Astrocyte (in vitro differentiated cells and primary cell): ENCODE data around the gene COQ10B. TPM values are rescaled to one million over a fixed set of nuclear protein-coding genes. Genes with fewer than 3 reads are reported as not detected.
A peak's percentile ranks its signal among the peaks of the same experiment; 100 is the strongest.

Experiments
- DNase-seq: peaks from one replicate; pipeline ENCODE4 v3.0.0-alpha.2; 2010; ENCODE audit warnings: low read depth
- FAIRE-seq: peaks from 2 replicates; lab custom pipeline; 2011; peaks lifted over from hg19 to GRCh38; lab: Jason Lieb, UNC
- H2AFZ ChIP-seq: 2 replicates; pipeline ENCODE4 v1.6.0; 2012; ENCODE audit warnings: low read depth, low read length, inconsistent platforms
- H3K27ac ChIP-seq: 2 replicates; pipeline ENCODE4 v1.5.1; 2011; ENCODE audit warnings: low read depth, low read length, inconsistent platforms
- H3K27me3 ChIP-seq: 2 replicates; pipeline ENCODE4 v1.6.0; 2011; ENCODE audit warnings: low read length, inconsistent platforms; ENCODE audit not compliant: insufficient read depth
- H3K36me3 ChIP-seq: 2 replicates; pipeline ENCODE4 v1.5.1; 2011; ENCODE audit warnings: low read length, inconsistent platforms; ENCODE audit not compliant: insufficient read depth
- H3K4me1 ChIP-seq: 2 replicates; pipeline ENCODE4 v1.5.1; 2011; ENCODE audit warnings: low read length, inconsistent platforms; ENCODE audit not compliant: insufficient read depth
- H3K4me2 ChIP-seq: 2 replicates; pipeline ENCODE4 v1.6.0; 2012; ENCODE audit warnings: low read length, inconsistent platforms
- H3K4me3 ChIP-seq: 2 replicates; pipeline ENCODE4 v1.5.1; 2011; ENCODE audit warnings: low read depth, mild to moderate bottlenecking, low read length, inconsistent platforms; ENCODE audit not compliant: insufficient read depth
- H3K79me2 ChIP-seq: 2 replicates; pipeline ENCODE4 v1.6.0; 2012; ENCODE audit warnings: mild to moderate bottlenecking, low read length, inconsistent platforms; ENCODE audit not compliant: insufficient read depth
- H3K9ac ChIP-seq: 2 replicates; pipeline ENCODE4 v1.6.0; 2012; ENCODE audit warnings: mild to moderate bottlenecking, low read length, inconsistent platforms
- H3K9me3 ChIP-seq: 2 replicates; pipeline ENCODE4 v1.5.1; 2012; ENCODE audit warnings: low read depth, mild to moderate bottlenecking, low read length, inconsistent platforms; ENCODE audit not compliant: insufficient read depth
- H4K20me1 ChIP-seq: 2 replicates; pipeline ENCODE4 v1.6.0; 2012; ENCODE audit warnings: low read length, inconsistent platforms; ENCODE audit not compliant: insufficient read depth
- H3K27ac Mint-ChIP-seq: one replicate; pipeline ENCODE4 v1.8.0; 2021; ENCODE audit warnings: mild to moderate bottlenecking, mixed read lengths; ENCODE audit not compliant: unreplicated experiment
- H3K27me3 Mint-ChIP-seq: one replicate; pipeline ENCODE4 v1.8.0; 2021; ENCODE audit warnings: low read depth, mixed read lengths; ENCODE audit not compliant: unreplicated experiment
- H3K36me3 Mint-ChIP-seq: one replicate; pipeline ENCODE4 v1.8.0; 2021; ENCODE audit warnings: low read depth, mixed read lengths; ENCODE audit not compliant: unreplicated experiment
- H3K4me1 Mint-ChIP-seq: one replicate; pipeline ENCODE4 v1.8.0; 2021; ENCODE audit warnings: low read depth, mixed read lengths; ENCODE audit not compliant: unreplicated experiment
- H3K4me3 Mint-ChIP-seq: one replicate; pipeline ENCODE4 v1.8.0; 2021; ENCODE audit warnings: mild to moderate bottlenecking, moderate library complexity, mixed read lengths; ENCODE audit not compliant: unreplicated experiment
- H3K9me3 Mint-ChIP-seq: one replicate; pipeline ENCODE4 v1.8.0; 2021; ENCODE audit warnings: mild to moderate bottlenecking, mixed read lengths; ENCODE audit not compliant: unreplicated experiment
- CTCF ChIP-seq: IDR thresholded peaks from 2 replicates; pipeline ENCODE4 v1.5.1; 2011; ENCODE audit warnings: low read depth, mild to moderate bottlenecking, inconsistent platforms, low read length, moderate library complexity; ENCODE audit not compliant: insufficient read depth
- EZH2 ChIP-seq: IDR thresholded peaks from 2 replicates; pipeline ENCODE4 v1.6.1; 2012; ENCODE audit warnings: mild to moderate bottlenecking, low read length, inconsistent platforms; ENCODE audit not compliant: insufficient read depth
- total RNA-seq: library from RNA; stranded (reverse); gene quantifications from 2 replicates; pipeline ENCODE4 v1.2.1, GENCODE V29; 2021

The COQ10B gene
- total RNA-seq, 1 donor from 2014 or later, result 46.0 TPM

- Mint-ChIP-seq H3K27me3 (no peaks in the 10 kb centered on the region), H3K4me3 (peak overlapping the region; percentile 95), H3K36me3 (peaks cover 18% of the 10 kb centered on the region), H3K27ac (peak overlapping the region; percentile 8), H3K4me1 (peaks cover 32% of the 10 kb centered on the region), H3K9me3 (no peaks in the 10 kb centered on the region)
- no peak for DNase-seq
- Histone ChIP-seq H3K27me3 (no peaks in the 10 kb centered on the region), H3K79me2 (peaks cover 81% of the 10 kb centered on the region), H3K27ac (no peak overlapping the region), H3K4me1 (peaks cover 12% of the 10 kb centered on the region), H3K9ac (no peak overlapping the region), H3K4me3 (peak overlapping the region; percentile 87), H2AFZ (no peak overlapping the region), H3K9me3 (no peaks in the 10 kb centered on the region), H3K4me2 (peak overlapping the region; percentile 85), H3K36me3 (peaks cover 45% of the 10 kb centered on the region), H4K20me1 (peaks cover 62% of the 10 kb centered on the region)
- FAIRE-seq, result no peak
- TF ChIP-seq EZH2 (no peak), CTCF (no peak)
Observed at GRCh38 chr2:197497326-197497725, 44.0 kb downstream of the COQ10B start.

GRCh38 chr2:197498235-197498936 is 45.0 kb downstream of the COQ10B start:
- no peak for TF ChIP-seq EZH2
- TF ChIP-seq CTCF, result no peak
- FAIRE-seq (no peak), DNase-seq (no peak)
- Mint-ChIP-seq H3K36me3 (peaks cover 12% of the 10 kb centered on the region), H3K4me3 (peak overlapping the region; percentile 95), H3K9me3 (no peaks in the 10 kb centered on the region), H3K27ac (peak overlapping the region; percentile 83), H3K4me1 (peaks cover 34% of the 10 kb centered on the region), H3K27me3 (no peaks in the 10 kb centered on the region)
- Histone ChIP-seq H3K4me1 (peaks cover 12% of the 10 kb centered on the region), H3K9me3 (no peaks in the 10 kb centered on the region), H3K27ac (peak overlapping the region; percentile 89), H3K4me3 (peak overlapping the region; percentile 87), H3K79me2 (peaks cover 89% of the 10 kb centered on the region), H3K36me3 (peaks cover 39% of the 10 kb centered on the region), H3K9ac (peak overlapping the region; percentile 87), H4K20me1 (peaks cover 56% of the 10 kb centered on the region), H2AFZ (peak overlapping the region; percentile 72), H3K4me2 (peak overlapping the region; percentile 85), H3K27me3 (no peaks in the 10 kb centered on the region)

GRCh38 chr2:197498937-197499593 is 45.7 kb downstream of the COQ10B start:
- Mint-ChIP-seq H3K27ac (peak overlapping the region; percentile 83), H3K4me1 (peaks cover 34% of the 10 kb centered on the region), H3K4me3 (peak overlapping the region; percentile 95), H3K9me3 (no peaks in the 10 kb centered on the region), H3K27me3 (no peaks in the 10 kb centered on the region), H3K36me3 (peaks cover 15% of the 10 kb centered on the region)
- peaks cover 12% of the 10 kb centered on the region for H3K4me1 ChIP-seq
- FAIRE-seq (no peak), DNase-seq (peak; percentile 35)
- no peaks in the 10 kb centered on the region for H3K9me3 ChIP-seq
- H3K79me2 ChIP-seq, result peaks cover 93% of the 10 kb centered on the region
- H3K27ac ChIP-seq, result peak overlapping the region; percentile 89
- peak overlapping the region; percentile 87 for H3K9ac ChIP-seq
- H4K20me1 ChIP-seq, result peaks cover 56% of the 10 kb centered on the region
- H3K4me2 ChIP-seq, result peak overlapping the region; percentile 85
- peaks cover 41% of the 10 kb centered on the region for H3K36me3 ChIP-seq
- H3K27me3 ChIP-seq, result no peaks in the 10 kb centered on the region
- H2AFZ ChIP-seq, result peak overlapping the region; percentile 72
- H3K4me3 ChIP-seq, result peak overlapping the region; percentile 87
- TF ChIP-seq EZH2 (no peak), CTCF (no peak)
